ENCODE measurements around the gene SGTA. TPM values are rescaled to one million over a fixed set of nuclear protein-coding genes. Genes with fewer than 3 reads are reported as not detected.
"Not testable (repeated sequence)": the region's sequence is repeated elsewhere in the genome, so short reads cannot be mapped to it uniquely, and the experiment has no call there.

The SGTA gene
- total RNA-seq, 1 experiment from 2014 or later, result 85.7 TPM

DNA sequence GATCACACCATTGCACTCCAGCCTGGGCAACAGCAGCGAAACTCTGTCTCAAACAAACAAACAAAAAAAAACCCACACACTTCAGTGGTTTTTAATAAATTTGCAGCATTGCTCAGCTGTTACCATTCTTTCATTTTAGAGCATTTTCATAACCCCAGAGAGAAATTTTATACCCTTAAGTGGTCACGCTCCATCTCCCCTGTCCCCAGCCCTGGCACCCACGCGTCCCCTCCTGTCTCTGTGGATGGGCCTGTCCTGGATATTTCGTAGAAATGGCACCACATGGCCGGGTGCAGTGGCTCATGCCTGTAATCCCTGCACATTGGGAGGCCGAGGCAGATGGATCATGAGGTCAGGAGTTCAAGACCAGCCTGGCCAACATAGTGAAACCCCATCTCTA is 10.1 kb upstream of the SGTA start:
- H3K9me3 ChIP-seq (ENCODE audit: control insufficient read depth, insufficient read depth, low read depth, low read length), result no peaks in the 10 kb centered on the region
- no peak overlapping the region for H3K4me3 ChIP-seq (ENCODE audit: low read depth in 2 of 2, low read length in 2 of 2)
- in situ Hi-C loops (cut with HindIII; ENCODE audit: low pct_unique_long_range_greater_than_20kb, low sequenced_read_pairs), result no loop called here
- H3K27me3 ChIP-seq (ENCODE audit: control insufficient read depth, insufficient read depth, low read length), result no peaks in the 10 kb centered on the region
- TF ChIP-seq, protein P1, sequence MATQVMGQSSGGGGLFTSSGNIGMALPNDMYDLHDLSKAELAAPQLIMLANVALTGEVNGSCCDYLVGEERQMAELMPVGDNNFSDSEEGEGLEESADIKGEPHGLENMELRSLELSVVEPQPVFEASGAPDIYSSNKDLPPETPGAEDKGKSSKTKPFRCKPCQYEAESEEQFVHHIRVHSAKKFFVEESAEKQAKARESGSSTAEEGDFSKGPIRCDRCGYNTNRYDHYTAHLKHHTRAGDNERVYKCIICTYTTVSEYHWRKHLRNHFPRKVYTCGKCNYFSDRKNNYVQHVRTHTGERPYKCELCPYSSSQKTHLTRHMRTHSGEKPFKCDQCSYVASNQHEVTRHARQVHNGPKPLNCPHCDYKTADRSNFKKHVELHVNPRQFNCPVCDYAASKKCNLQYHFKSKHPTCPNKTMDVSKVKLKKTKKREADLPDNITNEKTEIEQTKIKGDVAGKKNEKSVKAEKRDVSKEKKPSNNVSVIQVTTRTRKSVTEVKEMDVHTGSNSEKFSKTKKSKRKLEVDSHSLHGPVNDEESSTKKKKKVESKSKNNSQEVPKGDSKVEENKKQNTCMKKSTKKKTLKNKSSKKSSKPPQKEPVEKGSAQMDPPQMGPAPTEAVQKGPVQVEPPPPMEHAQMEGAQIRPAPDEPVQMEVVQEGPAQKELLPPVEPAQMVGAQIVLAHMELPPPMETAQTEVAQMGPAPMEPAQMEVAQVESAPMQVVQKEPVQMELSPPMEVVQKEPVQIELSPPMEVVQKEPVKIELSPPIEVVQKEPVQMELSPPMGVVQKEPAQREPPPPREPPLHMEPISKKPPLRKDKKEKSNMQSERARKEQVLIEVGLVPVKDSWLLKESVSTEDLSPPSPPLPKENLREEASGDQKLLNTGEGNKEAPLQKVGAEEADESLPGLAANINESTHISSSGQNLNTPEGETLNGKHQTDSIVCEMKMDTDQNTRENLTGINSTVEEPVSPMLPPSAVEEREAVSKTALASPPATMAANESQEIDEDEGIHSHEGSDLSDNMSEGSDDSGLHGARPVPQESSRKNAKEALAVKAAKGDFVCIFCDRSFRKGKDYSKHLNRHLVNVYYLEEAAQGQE (IDR thresholded peaks at IDR 0.05; ENCODE audit: insufficient read depth in 1 of 2, low read depth in 2 of 2, low read length in 1 of 2), result no peak
- TF ChIP-seq, protein P2, sequence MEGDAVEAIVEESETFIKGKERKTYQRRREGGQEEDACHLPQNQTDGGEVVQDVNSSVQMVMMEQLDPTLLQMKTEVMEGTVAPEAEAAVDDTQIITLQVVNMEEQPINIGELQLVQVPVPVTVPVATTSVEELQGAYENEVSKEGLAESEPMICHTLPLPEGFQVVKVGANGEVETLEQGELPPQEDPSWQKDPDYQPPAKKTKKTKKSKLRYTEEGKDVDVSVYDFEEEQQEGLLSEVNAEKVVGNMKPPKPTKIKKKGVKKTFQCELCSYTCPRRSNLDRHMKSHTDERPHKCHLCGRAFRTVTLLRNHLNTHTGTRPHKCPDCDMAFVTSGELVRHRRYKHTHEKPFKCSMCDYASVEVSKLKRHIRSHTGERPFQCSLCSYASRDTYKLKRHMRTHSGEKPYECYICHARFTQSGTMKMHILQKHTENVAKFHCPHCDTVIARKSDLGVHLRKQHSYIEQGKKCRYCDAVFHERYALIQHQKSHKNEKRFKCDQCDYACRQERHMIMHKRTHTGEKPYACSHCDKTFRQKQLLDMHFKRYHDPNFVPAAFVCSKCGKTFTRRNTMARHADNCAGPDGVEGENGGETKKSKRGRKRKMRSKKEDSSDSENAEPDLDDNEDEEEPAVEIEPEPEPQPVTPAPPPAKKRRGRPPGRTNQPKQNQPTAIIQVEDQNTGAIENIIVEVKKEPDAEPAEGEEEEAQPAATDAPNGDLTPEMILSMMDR (IDR thresholded peaks at IDR 0.05), result no peak
- TF ChIP-seq POLR2AphosphoS5 (IDR thresholded peaks at IDR 0.05; ENCODE audit: low read depth, low read length) (no peak), TCF7L2 (IDR thresholded peaks at IDR 0.05; ENCODE audit: low read depth, low read length) (no peak), SIN3A (IDR thresholded peaks at IDR 0.05; ENCODE audit: borderline replicate concordance, insufficient read depth, low read depth, low read length) (no peak)
- ATAC-seq (no peak), DNase-seq (ENCODE audit: low read depth, low spot score) (no peak)
- ChIA-PET CTCF (no interaction called here), POLR2A (no interaction called here)
- H3K4me1 ChIP-seq (ENCODE audit: control insufficient read depth, insufficient read depth, low read length), result no peaks in the 10 kb centered on the region
- H3K36me3 ChIP-seq (ENCODE audit: control insufficient read depth, insufficient read depth, low read length), result no peaks in the 10 kb centered on the region
- H3K27ac ChIP-seq (ENCODE audit: low read length), result no peak overlapping the region
- no TSS peak for BruUV-seq (replicated peaks)
- intact Hi-C loops (cut with micrococcal nuclease; ENCODE audit: unreplicated experiment), result no loop called here

DNA sequence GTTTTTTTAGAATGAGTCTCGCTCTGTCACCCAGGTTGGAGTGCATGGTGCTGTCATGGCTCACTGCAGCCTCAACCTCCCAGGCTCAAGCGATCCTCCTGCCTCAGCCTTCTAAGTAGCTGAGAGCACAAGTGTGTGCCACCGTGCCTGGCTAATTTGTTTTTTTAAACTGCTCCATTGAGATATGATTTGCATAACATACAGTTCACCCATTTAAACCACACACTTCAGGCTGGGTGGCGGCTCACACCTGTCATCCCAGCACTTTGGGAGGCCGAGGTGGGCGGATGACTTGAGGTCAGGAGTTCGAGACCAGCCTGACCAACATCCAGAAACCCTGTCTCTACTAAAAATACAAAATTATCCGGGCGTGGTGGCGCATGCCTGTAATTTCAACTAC is 9.6 kb upstream of the SGTA start:
- ATAC-seq; POLR2A ChIA-PET; H3K36me3 ChIP-seq (ENCODE audit: control insufficient read depth, insufficient read depth, low read length): not testable (repeated sequence)

DNA sequence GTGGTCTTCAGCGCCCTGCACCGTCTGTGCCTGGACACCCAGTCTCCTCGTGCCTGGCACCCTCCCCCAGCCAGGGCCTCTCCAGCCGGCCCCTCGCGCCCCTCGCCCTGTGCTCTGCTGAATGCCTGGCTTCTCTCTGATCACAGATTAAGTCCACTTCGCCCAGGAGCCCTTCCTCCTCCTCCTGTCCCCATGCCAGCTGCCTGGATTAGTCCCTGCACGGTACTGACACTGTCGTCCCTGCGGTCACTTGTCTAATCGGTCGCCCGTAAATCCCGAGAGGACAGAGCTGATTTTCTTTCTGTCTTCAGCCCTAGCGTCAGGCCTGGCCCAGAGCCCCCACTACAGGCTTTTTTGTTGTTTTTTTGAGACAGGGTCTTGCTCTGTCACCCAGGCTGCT is 8.8 kb upstream of the SGTA start:
- H3K4me1 ChIP-seq (ENCODE audit: control insufficient read depth, insufficient read depth, low read length), result no peaks in the 10 kb centered on the region
- H3K9me3 ChIP-seq (ENCODE audit: control insufficient read depth, insufficient read depth, low read depth, low read length), result no peaks in the 10 kb centered on the region
- H3K4me3 ChIP-seq (ENCODE audit: low read depth in 2 of 2, low read length in 2 of 2), result no peak overlapping the region
- no peaks in the 10 kb centered on the region for H3K27me3 ChIP-seq (ENCODE audit: control insufficient read depth, insufficient read depth, low read length)
- ChIA-PET POLR2A (no interaction called here), CTCF (no interaction called here)
- ATAC-seq (no peak), DNase-seq (ENCODE audit: low read depth, low spot score) (no peak)
- no peak overlapping the region for H3K27ac ChIP-seq (ENCODE audit: low read length)
- H3K36me3 ChIP-seq (ENCODE audit: control insufficient read depth, insufficient read depth, low read length), result no peaks in the 10 kb centered on the region; the same call in 1 of the 2 replicates
- TF ChIP-seq, protein P1 (IDR thresholded peaks at IDR 0.05; ENCODE audit: insufficient read depth in 1 of 2, low read depth in 2 of 2, low read length in 1 of 2), result no peak
- TF ChIP-seq POLR2AphosphoS5 (IDR thresholded peaks at IDR 0.05; ENCODE audit: low read depth, low read length) (no peak), TCF7L2 (IDR thresholded peaks at IDR 0.05; ENCODE audit: low read depth, low read length) (no peak), SIN3A (IDR thresholded peaks at IDR 0.05; ENCODE audit: borderline replicate concordance, insufficient read depth, low read depth, low read length) (no peak)
- TF ChIP-seq, protein P2 (IDR thresholded peaks at IDR 0.05), result no peak
- intact Hi-C loops (cut with micrococcal nuclease; ENCODE audit: unreplicated experiment), result no loop called here
- BruUV-seq (replicated peaks), result no TSS peak
- in situ Hi-C loops (cut with HindIII; ENCODE audit: low pct_unique_long_range_greater_than_20kb, low sequenced_read_pairs), result no loop called here

More for the DNA sequence above, 9.6 kb upstream of the SGTA start:
- CTCF ChIA-PET; H3K4me1 ChIP-seq (ENCODE audit: control insufficient read depth, insufficient read depth, low read length); H3K27ac ChIP-seq (ENCODE audit: low read length); in situ Hi-C loops (cut with HindIII; ENCODE audit: low pct_unique_long_range_greater_than_20kb, low sequenced_read_pairs); H3K4me3 ChIP-seq (ENCODE audit: low read depth in 2 of 2, low read length in 2 of 2); H3K27me3 ChIP-seq (ENCODE audit: control insufficient read depth, insufficient read depth, low read length); BruUV-seq (replicated peaks); intact Hi-C loops (cut with micrococcal nuclease; ENCODE audit: unreplicated experiment); DNase-seq (ENCODE audit: low read depth, low spot score); H3K9me3 ChIP-seq (ENCODE audit: control insufficient read depth, insufficient read depth, low read depth, low read length): not testable (repeated sequence)
